ENCODE measurements around the gene FLRT2.

DNA sequence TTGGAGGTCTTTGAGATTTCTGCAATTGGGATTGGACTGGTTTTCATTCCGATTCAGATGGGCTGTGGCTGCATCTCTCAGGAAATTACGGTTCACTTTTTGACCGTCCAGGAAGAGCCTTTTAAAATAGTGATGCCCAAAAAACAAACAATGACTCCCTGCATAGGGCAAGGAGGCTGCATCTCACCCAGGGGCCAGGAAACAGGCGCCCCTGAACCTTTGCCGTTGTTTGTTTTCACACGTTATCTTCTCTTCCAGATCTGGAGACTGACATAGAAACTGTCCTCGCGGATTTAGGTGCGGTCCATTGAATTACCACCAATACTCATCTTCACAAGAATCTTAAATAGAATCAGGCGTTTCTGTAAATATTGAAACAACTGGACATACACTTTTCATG lies 66.0 kb downstream of the FLRT2 start:
- no peak for TF ChIP-seq CTCF (optimal IDR thresholded peaks at IDR 0.05 in 1 of 3, IDR thresholded peaks at IDR 0.05 in 1 of 3, conservative IDR thresholded peaks at IDR 0.05 in 1 of 3; ENCODE audit: extremely low read depth in 1 of 3, insufficient read depth in 2 of 3, low read length in 3 of 3)
- no peak for TF ChIP-seq EZH2 (IDR thresholded peaks at IDR 0.05; ENCODE audit: low read length)
